Endothelial cell of umbilical vein (primary cell): Measurements from ENCODE around the gene POLRMT. TPM values are rescaled to one million over a fixed set of nuclear protein-coding genes. Genes with fewer than 3 reads are reported as not detected.

Experiments
- BruUV-seq: library from RNA; stranded (reverse); fragments of 400-500 nt; replicated peaks from 2 replicates; lab custom pipeline; 2021; lab: Mats Ljungman, UMichigan
- CTCF ChIA-PET: fragments of 300-600, 350-600 bp; sonication (Branson Sonifier 250); formaldehyde crosslinking; loops from one replicate; lab custom pipeline; 2021; ENCODE audit warnings: antibody characterized with exemption, inconsistent platforms; lab: Charles Lee
- POLR2A ChIA-PET: fragments of 300-600, 350-600 bp; sonication (Branson Sonifier 250); formaldehyde crosslinking; loops from one replicate; lab custom pipeline; 2021; ENCODE audit warnings: antibody characterized with exemption, inconsistent platforms; lab: Charles Lee
- DNase-seq: peaks from one replicate; pipeline ENCODE4 v3.0.0-alpha.2; 2011; ENCODE audit warnings: low read depth, low spot score
- FAIRE-seq: peaks from 2 replicates; lab custom pipeline; 2011; peaks lifted over from hg19 to GRCh38; lab: Jason Lieb, UNC
- H2AFZ ChIP-seq: 2 replicates; pipeline ENCODE4 v1.6.0; 2012; ENCODE audit warnings: low read depth, low read length, control low read depth, inconsistent platforms
- H3K27ac ChIP-seq: 2 replicates; pipeline ENCODE4 v1.5.1; 2011; ENCODE audit warnings: low read depth, mild to moderate bottlenecking, control low read depth, low read length, moderate library complexity; ENCODE audit not compliant: insufficient read depth
- H3K27me3 ChIP-seq, 2 experiments: 2 replicates each; pipeline versions ENCODE4 v1.6.0 to v1.6.1; 2011; ENCODE audit warnings: low read length in 2 of 2, mixed read lengths in 1 of 2; ENCODE audit not compliant: control insufficient read depth in 2 of 2, insufficient read depth in 2 of 2
- H3K36me3 ChIP-seq, 2 experiments: 2 replicates in 1 of 2; 3 replicates in 1 of 2; pipeline ENCODE4 v1.5.1; 2011; ENCODE audit warnings: low read length in 2 of 2, mild to moderate bottlenecking in 1 of 2, moderate library complexity in 1 of 2; ENCODE audit not compliant: control insufficient read depth in 2 of 2, insufficient read depth in 2 of 2; ENCODE audit errors: extremely low read depth in 1 of 2
- H3K4me1 ChIP-seq: 3 replicates; pipeline ENCODE4 v1.5.1; 2011; ENCODE audit warnings: mild to moderate bottlenecking, low read length; ENCODE audit not compliant: control insufficient read depth, insufficient read depth; ENCODE audit errors: extremely low read depth
- H3K4me2 ChIP-seq: 2 replicates; pipeline ENCODE4 v1.6.1; 2011; ENCODE audit warnings: low read length, control low read depth, mixed read lengths; ENCODE audit not compliant: insufficient read depth
- H3K4me3 ChIP-seq, 3 experiments: fragments of 200-600 bp in 1 of 3; sonication (generic), shearing (Covaris generic) in 1 of 3; replicated peaks in 1 of 3; 2 replicates each; pipeline ENCODE4 v1.5.1; 2011 to 2016; ENCODE audit warnings: control low read depth in 3 of 3, low read length in 3 of 3, mild to moderate bottlenecking in 2 of 3, inconsistent platforms in 1 of 3, low read depth in 1 of 3, moderate library complexity in 1 of 3; ENCODE audit not compliant: insufficient read depth in 1 of 3
- H3K79me2 ChIP-seq: 2 replicates; pipeline ENCODE4 v1.6.0; 2012; ENCODE audit warnings: low read length, inconsistent platforms; ENCODE audit not compliant: control insufficient read depth, insufficient read depth
- H3K9ac ChIP-seq: replicated peaks from 2 replicates; pipeline ENCODE3; 2011; ENCODE audit warnings: low read length, control low read depth; ENCODE audit not compliant: insufficient read depth; ENCODE audit errors: extremely low read depth
- H3K9me1 ChIP-seq: replicated peaks from 3 replicates; pipeline ENCODE4 v1.6.0; 2011; ENCODE audit warnings: mild to moderate bottlenecking, low read length; ENCODE audit not compliant: control insufficient read depth, insufficient read depth; ENCODE audit errors: extremely low read depth
- H3K9me3 ChIP-seq: replicated peaks from 2 replicates; pipeline ENCODE4 v1.5.1; 2012; ENCODE audit warnings: low read length, inconsistent platforms; ENCODE audit not compliant: control insufficient read depth, insufficient read depth
- H4K20me1 ChIP-seq: replicated peaks from 2 replicates; pipeline ENCODE3; 2011; ENCODE audit warnings: mild to moderate bottlenecking, low read length; ENCODE audit not compliant: control insufficient read depth, insufficient read depth; ENCODE audit errors: extremely low read depth
- CTCF ChIP-seq, 2 donors: IDR thresholded peaks; 1 replicate in 1 of 2; 2 replicates in 1 of 2; pipeline ENCODE4 v1.5.1; 2011; ENCODE audit warnings: low read length in 2 of 2, mild to moderate bottlenecking in 2 of 2, moderate library complexity in 2 of 2, control low read depth in 1 of 2, inconsistent platforms in 1 of 2, low read depth in 1 of 2; ENCODE audit not compliant: insufficient read depth in 1 of 2; ENCODE audit errors: extremely low read depth in 1 of 2
- EZH2 ChIP-seq: IDR thresholded peaks from 2 replicates; pipeline ENCODE4 v1.6.1; 2012; ENCODE audit warnings: borderline replicate concordance, low read depth, mild to moderate bottlenecking, moderate library complexity, low read length, inconsistent platforms; ENCODE audit not compliant: severe bottlenecking
- FOS ChIP-seq: IDR thresholded peaks from 2 replicates; pipeline ENCODE4 v1.6.1; 2011; ENCODE audit warnings: mild to moderate bottlenecking, low read length, moderate library complexity, borderline replicate concordance; ENCODE audit not compliant: insufficient read depth
- GATA2 ChIP-seq: IDR thresholded peaks from 2 replicates; pipeline ENCODE4 v1.7.0; 2011; ENCODE audit warnings: low read depth, mild to moderate bottlenecking, moderate library complexity, mixed read lengths, low read length; ENCODE audit not compliant: insufficient read length, insufficient read depth
- JUN ChIP-seq: IDR thresholded peaks from 2 replicates; pipeline ENCODE4 v1.6.1; 2011; ENCODE audit warnings: borderline replicate concordance, low read depth; ENCODE audit not compliant: insufficient read length, insufficient read depth
- MAX ChIP-seq: IDR thresholded peaks from 2 replicates; pipeline ENCODE4 v1.6.1; 2011; ENCODE audit not compliant: insufficient read depth, insufficient read length
- MYC ChIP-seq: IDR thresholded peaks from one replicate; pipeline ENCODE4 v1.6.1; 2011; ENCODE audit warnings: mild to moderate bottlenecking, low read depth, low read length
- POLR2A ChIP-seq: IDR thresholded peaks from 2 replicates; pipeline ENCODE4 v1.6.1; 2012; ENCODE audit warnings: low read depth, mild to moderate bottlenecking, control low read depth, low read length
- POLR2AphosphoS5 ChIP-seq: IDR thresholded peaks from 2 replicates; pipeline ENCODE4 v1.6.1; 2012; ENCODE audit warnings: low read depth, mild to moderate bottlenecking, control low read depth, low read length, moderate library complexity; ENCODE audit not compliant: insufficient read depth
- dilution Hi-C: fragments of 300-500 bp; cut with MboI; formaldehyde crosslinking; loops from one replicate; pipeline ENCODE4 v1.15.0; 2019; ENCODE audit warnings: low sequenced_read_pairs; ENCODE audit not compliant: extremely low pct_ligation_motif_present
- intact Hi-C: fragments of 100-400 bp; cut with micrococcal nuclease; formaldehyde crosslinking; loops from one replicate; pipeline ENCODE4 v1.10.0; 2022
- polyA plus RNA-seq, 4 experiments: library from polyadenylated mRNA; depleted of rRNA in 3 of 4; stranded (reverse) in 3 of 4; unstranded in 1 of 4; fragments of >200 nt; gene quantifications; 2 replicates each; pipeline versions ENCODE4 v1.2.1 to v1.2.3, GENCODE V29; 2011 to 2012; ENCODE audit warnings: missing spikeins in 1 of 4
- total RNA-seq: library from RNA; stranded (reverse); gene quantifications from 2 replicates; pipeline ENCODE4 v1.2.3, GENCODE V29; 2021

Gene POLRMT
- total and polyA plus RNA-seq, 2 donors (not counting 3 experiments of a cell fraction or from before 2014, with no cell fraction given) = 38.9 to 50.6 TPM

- Histone ChIP-seq H3K79me2 (no peaks in the 10 kb centered on the region), H3K27ac (no peak overlapping the region)
- DNase-seq = no peak
Measured at GRCh38 chr19:641702-642101, 8.4 kb upstream of the POLRMT start.

More at GRCh38 chr19:641702-642101, 8.4 kb upstream of the POLRMT start:
- dilution Hi-C loops = no loop called here
- FAIRE-seq = no peak
- Histone ChIP-seq H3K9me1 (no peaks in the 10 kb centered on the region), H3K4me2 (no peak overlapping the region), H3K4me3 (no peak overlapping the region), H4K20me1 (no peaks in the 10 kb centered on the region), H3K4me1 (peaks cover 4% of the 10 kb centered on the region), H3K9me3 (no peaks in the 10 kb centered on the region), H3K36me3 (peaks cover 3 to 4% of the 10 kb centered on the region in 2 experiments), H3K27me3 (no peaks in the 10 kb centered on the region), H2AFZ (no peak overlapping the region), H3K9ac (no peak overlapping the region)
- intact Hi-C loops = no loop called here
- no TSS peak for BruUV-seq
- TF ChIP-seq GATA2 = no peak
- no peak for TF ChIP-seq FOS
- TF ChIP-seq MYC = no peak
- no peak for TF ChIP-seq EZH2
- TF ChIP-seq POLR2A = no peak
- no peak for TF ChIP-seq MAX
- no peak for TF ChIP-seq CTCF (IDR thresholded peaks at IDR 0.05; ENCODE audit: extremely low read depth in 1 of 2, insufficient read depth in 1 of 2, low read depth in 1 of 2, low read length in 2 of 2)
- TF ChIP-seq JUN = no peak
- no peak for TF ChIP-seq POLR2AphosphoS5
- ChIA-PET POLR2A (no interaction called here), CTCF (interaction anchor here (0.7 kb wide), 1 partner anchor 58 kb away, joined by 3 read pairs; no protein-coding TSS in a partner anchor)
